ENCODE results near the gene CDC73. TPM values are rescaled to one million over a fixed set of nuclear protein-coding genes. Genes with fewer than 3 reads are reported as not detected.
"Not testable (repeated sequence)": the region's sequence is repeated elsewhere in the genome, so short reads cannot be mapped to it uniquely, and the experiment has no call there.

The CDC73 gene
- polyA plus RNA-seq, 1 donor (not counting 4 experiments of a cell fraction or from before 2014, with no cell fraction given), result 45.3 TPM

DNA sequence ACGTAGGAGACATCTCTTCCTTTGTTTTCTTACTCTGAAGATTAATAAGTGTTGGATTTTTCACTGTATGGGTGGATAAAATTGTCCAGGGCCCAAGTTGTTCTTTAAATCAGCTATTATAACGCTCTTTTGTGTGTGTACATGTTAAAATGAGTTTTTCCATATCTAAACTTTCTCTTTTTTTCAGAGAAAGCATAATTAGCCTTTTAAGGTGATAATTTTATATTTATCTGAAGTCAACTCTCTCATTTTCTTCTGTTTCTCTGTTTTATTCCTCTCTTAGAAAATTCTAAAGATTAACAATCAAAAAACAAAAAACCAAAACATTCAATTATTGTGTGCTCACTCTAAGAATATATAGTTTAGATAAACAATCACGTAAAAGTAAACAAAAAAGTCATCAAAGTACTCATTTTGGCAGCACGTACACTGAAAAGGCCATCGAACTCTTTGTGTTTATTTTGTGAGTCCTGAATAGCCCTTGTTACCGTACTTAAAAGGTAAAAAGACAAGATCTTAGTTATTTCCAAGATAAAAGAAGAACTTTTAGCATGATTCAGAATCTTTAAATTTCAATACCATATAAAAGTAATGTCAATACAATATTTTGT, 7.2 kb upstream of the CDC73 start:
- H3K79me2 ChIP-seq (ENCODE audit: control insufficient read depth, insufficient read depth, low read length), result no peaks in the 10 kb centered on the region
- no peaks in the 10 kb centered on the region for H3K9me3 ChIP-seq (ENCODE audit: control insufficient read depth, low read depth, low read length)
- H3K9ac ChIP-seq (ENCODE audit: control insufficient read depth, extremely low read depth, insufficient read depth, low read length), result no peak overlapping the region
- H3K36me3 ChIP-seq (ENCODE audit: control insufficient read depth in 2 of 2, extremely low read depth in 1 of 2, insufficient read depth in 2 of 2, low read length in 2 of 2), result no peaks in the 10 kb centered on the region
- no peaks in the 10 kb centered on the region for H3K27me3 ChIP-seq (ENCODE audit: control insufficient read depth, extremely low read depth, insufficient read depth, low read length)
- DNase-seq (ENCODE audit: low read depth, low spot score), result no peak
- dilution Hi-C loops (cut with MboI; ENCODE audit: extremely low pct_ligation_motif_present, low sequenced_read_pairs), result no loop called here
- H3K4me1 ChIP-seq (ENCODE audit: control insufficient read depth, extremely low read depth, insufficient read depth, low read length), result peaks cover 17% of the 10 kb centered on the region
- H4K20me1 ChIP-seq (ENCODE audit: control insufficient read depth, extremely low read depth, insufficient read depth, low read length), result no peaks in the 10 kb centered on the region
- H3K4me2 ChIP-seq (ENCODE audit: control insufficient read depth, extremely low read depth, insufficient read depth, low read depth, low read length), result no peak overlapping the region
- H2AFZ ChIP-seq (ENCODE audit: control insufficient read depth, low read length), result no peak overlapping the region
- H3K27ac ChIP-seq (ENCODE audit: control insufficient read depth, insufficient read depth, low read length), result no peak overlapping the region
- H3K4me3 ChIP-seq (ENCODE audit: control insufficient read depth in 2 of 3, extremely low read depth in 1 of 3, insufficient read depth in 2 of 3, low read depth in 1 of 3, low read length in 3 of 3), result no peak overlapping the region
- no peak for FAIRE-seq
- no peaks in the 10 kb centered on the region for H3K9me1 ChIP-seq (ENCODE audit: control insufficient read depth, extremely low read depth, insufficient read depth, low read length)
- TF ChIP-seq EZH2 (IDR thresholded peaks at IDR 0.05; ENCODE audit: low read length), result no peak
- TF ChIP-seq, protein P1, sequence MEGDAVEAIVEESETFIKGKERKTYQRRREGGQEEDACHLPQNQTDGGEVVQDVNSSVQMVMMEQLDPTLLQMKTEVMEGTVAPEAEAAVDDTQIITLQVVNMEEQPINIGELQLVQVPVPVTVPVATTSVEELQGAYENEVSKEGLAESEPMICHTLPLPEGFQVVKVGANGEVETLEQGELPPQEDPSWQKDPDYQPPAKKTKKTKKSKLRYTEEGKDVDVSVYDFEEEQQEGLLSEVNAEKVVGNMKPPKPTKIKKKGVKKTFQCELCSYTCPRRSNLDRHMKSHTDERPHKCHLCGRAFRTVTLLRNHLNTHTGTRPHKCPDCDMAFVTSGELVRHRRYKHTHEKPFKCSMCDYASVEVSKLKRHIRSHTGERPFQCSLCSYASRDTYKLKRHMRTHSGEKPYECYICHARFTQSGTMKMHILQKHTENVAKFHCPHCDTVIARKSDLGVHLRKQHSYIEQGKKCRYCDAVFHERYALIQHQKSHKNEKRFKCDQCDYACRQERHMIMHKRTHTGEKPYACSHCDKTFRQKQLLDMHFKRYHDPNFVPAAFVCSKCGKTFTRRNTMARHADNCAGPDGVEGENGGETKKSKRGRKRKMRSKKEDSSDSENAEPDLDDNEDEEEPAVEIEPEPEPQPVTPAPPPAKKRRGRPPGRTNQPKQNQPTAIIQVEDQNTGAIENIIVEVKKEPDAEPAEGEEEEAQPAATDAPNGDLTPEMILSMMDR (optimal IDR thresholded peaks at IDR 0.05 in 1 of 3, IDR thresholded peaks at IDR 0.05 in 1 of 3, conservative IDR thresholded peaks at IDR 0.05 in 1 of 3; ENCODE audit: extremely low read depth in 1 of 3, insufficient read depth in 2 of 3, low read length in 3 of 3), result no peak

DNA sequence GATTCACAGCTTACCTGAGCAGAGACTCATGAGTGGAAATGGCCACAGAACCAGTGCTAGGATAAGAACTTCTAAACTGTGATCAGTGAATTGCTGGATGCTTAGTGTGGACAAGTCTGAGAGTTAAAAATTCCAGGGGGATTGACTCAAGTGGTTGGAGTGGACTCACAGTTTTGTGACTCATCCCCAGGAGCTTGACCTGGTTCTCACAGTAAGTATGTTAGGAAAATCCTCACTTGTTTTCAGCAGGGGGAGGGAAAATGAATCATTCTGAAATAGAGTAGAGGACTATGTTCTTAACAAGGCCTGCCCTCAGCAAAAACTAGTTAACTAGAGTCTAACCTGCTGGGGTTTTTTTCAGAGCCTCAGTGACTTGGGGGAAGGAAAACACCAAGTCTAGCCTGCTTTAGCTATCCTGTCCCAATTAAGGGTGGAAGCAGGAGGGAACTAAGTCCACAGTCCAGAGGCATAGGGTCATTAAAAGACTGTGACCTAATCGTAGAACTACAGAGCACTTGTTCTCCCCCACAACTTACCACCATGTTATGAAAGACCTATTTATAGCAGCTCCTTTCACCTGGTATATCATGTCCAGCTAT, 6.1 kb upstream of the CDC73 start:
- peak; percentile 89 for DNase-seq (ENCODE audit: low read depth, low spot score)
- Histone ChIP-seq H3K4me1 (ENCODE audit: control insufficient read depth, extremely low read depth, insufficient read depth, low read length) (peaks cover 17% of the 10 kb centered on the region), H4K20me1 (ENCODE audit: control insufficient read depth, extremely low read depth, insufficient read depth, low read length) (no peaks in the 10 kb centered on the region), H3K79me2 (ENCODE audit: control insufficient read depth, insufficient read depth, low read length) (no peaks in the 10 kb centered on the region), H3K4me2 (ENCODE audit: control insufficient read depth, extremely low read depth, insufficient read depth, low read depth, low read length) (peak overlapping the region; percentile 57), H2AFZ (ENCODE audit: control insufficient read depth, low read length) (peak overlapping the region; percentile 32), H3K36me3 (ENCODE audit: control insufficient read depth in 2 of 2, extremely low read depth in 1 of 2, insufficient read depth in 2 of 2, low read length in 2 of 2) (no peaks in the 10 kb centered on the region), H3K4me3 (ENCODE audit: control insufficient read depth in 2 of 3, extremely low read depth in 1 of 3, insufficient read depth in 2 of 3, low read depth in 1 of 3, low read length in 3 of 3) (no peak overlapping the region), H3K27ac (ENCODE audit: control insufficient read depth, insufficient read depth, low read length) (peak overlapping the region; percentile 37), H3K9ac (ENCODE audit: control insufficient read depth, extremely low read depth, insufficient read depth, low read length) (no peak overlapping the region), H3K9me1 (ENCODE audit: control insufficient read depth, extremely low read depth, insufficient read depth, low read length) (no peaks in the 10 kb centered on the region), H3K27me3 (ENCODE audit: control insufficient read depth, extremely low read depth, insufficient read depth, low read length) (no peaks in the 10 kb centered on the region), H3K9me3 (ENCODE audit: control insufficient read depth, low read depth, low read length) (no peaks in the 10 kb centered on the region)
- dilution Hi-C loops (cut with MboI; ENCODE audit: extremely low pct_ligation_motif_present, low sequenced_read_pairs), result no loop called here
- peak; percentile 93 for FAIRE-seq
- TF ChIP-seq EZH2 (IDR thresholded peaks at IDR 0.05; ENCODE audit: low read length), result no peak
- TF ChIP-seq, protein P1 (optimal IDR thresholded peaks at IDR 0.05 in 1 of 3, IDR thresholded peaks at IDR 0.05 in 1 of 3, conservative IDR thresholded peaks at IDR 0.05 in 1 of 3; ENCODE audit: extremely low read depth in 1 of 3, insufficient read depth in 2 of 3, low read length in 3 of 3), result no peak

DNA sequence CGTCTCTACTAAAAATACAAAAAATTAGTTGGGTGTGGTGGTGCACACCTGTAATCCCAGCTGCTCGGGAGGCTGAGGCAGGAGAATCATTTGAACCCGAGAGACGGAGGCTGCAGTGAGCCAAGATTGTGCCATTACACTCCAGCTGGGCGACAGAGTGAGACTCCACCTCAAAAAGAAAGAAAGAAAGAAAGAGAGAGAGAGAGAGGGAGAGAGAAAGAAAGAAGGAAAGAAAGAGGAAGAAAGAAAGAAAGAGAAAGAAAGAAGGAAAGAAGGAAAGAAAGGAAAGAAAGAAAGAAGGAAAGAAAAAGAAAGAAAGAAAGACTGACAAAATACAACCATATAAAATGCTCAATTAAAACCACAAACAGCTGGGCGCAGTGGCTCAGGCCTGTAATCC, 4.7 kb upstream of the CDC73 start:
- H3K4me2 ChIP-seq (ENCODE audit: control insufficient read depth, extremely low read depth, insufficient read depth, low read depth, low read length); dilution Hi-C loops (cut with MboI; ENCODE audit: extremely low pct_ligation_motif_present, low sequenced_read_pairs); H3K79me2 ChIP-seq (ENCODE audit: control insufficient read depth, insufficient read depth, low read length); H3K9me3 ChIP-seq (ENCODE audit: control insufficient read depth, low read depth, low read length); H3K27me3 ChIP-seq (ENCODE audit: control insufficient read depth, extremely low read depth, insufficient read depth, low read length); H3K9me1 ChIP-seq (ENCODE audit: control insufficient read depth, extremely low read depth, insufficient read depth, low read length); FAIRE-seq; H3K4me1 ChIP-seq (ENCODE audit: control insufficient read depth, extremely low read depth, insufficient read depth, low read length); H4K20me1 ChIP-seq (ENCODE audit: control insufficient read depth, extremely low read depth, insufficient read depth, low read length); H3K36me3 ChIP-seq (ENCODE audit: control insufficient read depth in 2 of 2, extremely low read depth in 1 of 2, insufficient read depth in 2 of 2, low read length in 2 of 2); H2AFZ ChIP-seq (ENCODE audit: control insufficient read depth, low read length); DNase-seq (ENCODE audit: low read depth, low spot score); H3K4me3 ChIP-seq (ENCODE audit: control insufficient read depth in 2 of 3, extremely low read depth in 1 of 3, insufficient read depth in 2 of 3, low read depth in 1 of 3, low read length in 3 of 3); H3K27ac ChIP-seq (ENCODE audit: control insufficient read depth, insufficient read depth, low read length); H3K9ac ChIP-seq (ENCODE audit: control insufficient read depth, extremely low read depth, insufficient read depth, low read length): not testable (repeated sequence)

Data from keratinocyte (primary cell).